Measurements from ENCODE around the gene COL4A2. TPM values are rescaled to one million over a fixed set of nuclear protein-coding genes. Genes with fewer than 3 reads are reported as not detected.
"Not testable (repeated sequence)": the region's sequence is repeated elsewhere in the genome, so short reads cannot be mapped to it uniquely, and the experiment has no call there.

The COL4A2 gene
- total RNA-seq, 1 donor from 2014 or later: 1,736 TPM

DNA sequence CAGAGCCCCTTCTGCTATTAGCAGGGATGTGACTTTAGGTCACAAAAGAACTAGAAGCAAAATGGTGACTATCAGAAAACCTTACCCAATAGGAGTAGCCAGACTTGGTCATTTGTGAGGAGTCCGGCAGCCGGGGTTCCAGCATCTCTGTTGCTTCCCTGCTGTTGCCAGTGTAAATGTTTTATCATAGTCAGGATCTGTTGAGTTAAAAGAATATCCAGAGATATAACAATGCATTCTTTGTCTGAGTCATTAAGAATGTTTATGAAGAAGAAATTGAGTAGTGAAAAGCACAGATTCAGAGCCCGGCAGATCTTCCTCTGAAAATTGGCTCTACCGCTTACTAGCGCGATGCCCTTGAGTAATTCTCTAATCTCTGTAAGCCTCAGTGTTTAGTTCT is 84.2 kb downstream of the COL4A2 start:
- TF ChIP-seq, protein P1, sequence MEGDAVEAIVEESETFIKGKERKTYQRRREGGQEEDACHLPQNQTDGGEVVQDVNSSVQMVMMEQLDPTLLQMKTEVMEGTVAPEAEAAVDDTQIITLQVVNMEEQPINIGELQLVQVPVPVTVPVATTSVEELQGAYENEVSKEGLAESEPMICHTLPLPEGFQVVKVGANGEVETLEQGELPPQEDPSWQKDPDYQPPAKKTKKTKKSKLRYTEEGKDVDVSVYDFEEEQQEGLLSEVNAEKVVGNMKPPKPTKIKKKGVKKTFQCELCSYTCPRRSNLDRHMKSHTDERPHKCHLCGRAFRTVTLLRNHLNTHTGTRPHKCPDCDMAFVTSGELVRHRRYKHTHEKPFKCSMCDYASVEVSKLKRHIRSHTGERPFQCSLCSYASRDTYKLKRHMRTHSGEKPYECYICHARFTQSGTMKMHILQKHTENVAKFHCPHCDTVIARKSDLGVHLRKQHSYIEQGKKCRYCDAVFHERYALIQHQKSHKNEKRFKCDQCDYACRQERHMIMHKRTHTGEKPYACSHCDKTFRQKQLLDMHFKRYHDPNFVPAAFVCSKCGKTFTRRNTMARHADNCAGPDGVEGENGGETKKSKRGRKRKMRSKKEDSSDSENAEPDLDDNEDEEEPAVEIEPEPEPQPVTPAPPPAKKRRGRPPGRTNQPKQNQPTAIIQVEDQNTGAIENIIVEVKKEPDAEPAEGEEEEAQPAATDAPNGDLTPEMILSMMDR (IDR thresholded peaks at IDR 0.05; ENCODE audit: insufficient read depth, low read length, poor library complexity, severe bottlenecking): no peak
- Histone ChIP-seq H3K36me3 (ENCODE audit: control insufficient read depth, insufficient read depth, low read length) (peaks cover 9% of the 10 kb centered on the region), H3K4me3 (ENCODE audit: low read depth, low read length) (no peak overlapping the region), H3K27me3 (ENCODE audit: control insufficient read depth, insufficient read depth, low read length) (no peaks in the 10 kb centered on the region)
- DNase-seq (ENCODE audit: low read depth): no peak

DNA sequence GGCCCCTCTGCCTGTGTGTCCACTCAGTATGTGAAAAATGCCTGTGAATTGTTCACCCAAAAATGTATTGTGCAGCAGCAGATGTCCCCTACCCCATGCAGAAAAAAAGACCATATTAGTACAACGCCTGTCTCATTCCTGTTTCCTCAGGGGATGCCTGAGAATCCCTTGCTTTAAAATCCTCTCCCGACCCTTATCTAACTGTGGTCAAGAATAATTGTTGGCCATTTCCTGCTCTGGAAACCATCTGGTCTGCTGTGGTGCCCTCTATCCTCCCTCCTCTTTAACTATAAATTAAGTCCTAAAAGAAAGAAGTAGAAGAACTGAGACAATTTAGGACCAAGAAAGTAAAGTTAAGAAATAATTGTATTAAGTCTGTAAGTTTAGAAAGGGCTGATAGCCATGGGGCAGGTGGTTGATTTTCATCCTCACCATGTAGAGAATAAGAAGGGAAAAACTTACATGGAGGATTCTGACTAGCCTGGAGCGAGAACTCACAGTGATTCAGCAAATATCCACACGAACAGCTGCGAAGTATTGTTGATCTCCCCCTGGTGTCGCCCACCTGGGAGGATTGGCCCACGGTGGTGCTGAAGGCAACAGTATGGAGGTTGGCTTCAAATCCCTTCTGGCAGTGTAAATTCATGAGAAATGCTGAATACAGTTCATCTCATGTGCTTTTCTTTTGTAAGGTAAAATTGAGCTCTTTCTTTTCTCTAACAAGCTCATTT is 85.6 kb downstream of the COL4A2 start:
- no peak overlapping the region for H3K4me3 ChIP-seq (ENCODE audit: low read depth, low read length)
- TF ChIP-seq, protein P1 (IDR thresholded peaks at IDR 0.05; ENCODE audit: insufficient read depth, low read length, poor library complexity, severe bottlenecking): no peak
- no peaks in the 10 kb centered on the region for H3K27me3 ChIP-seq (ENCODE audit: control insufficient read depth, insufficient read depth, low read length)
- no peak for DNase-seq (ENCODE audit: low read depth)
- peaks cover 9% of the 10 kb centered on the region for H3K36me3 ChIP-seq (ENCODE audit: control insufficient read depth, insufficient read depth, low read length)

DNA sequence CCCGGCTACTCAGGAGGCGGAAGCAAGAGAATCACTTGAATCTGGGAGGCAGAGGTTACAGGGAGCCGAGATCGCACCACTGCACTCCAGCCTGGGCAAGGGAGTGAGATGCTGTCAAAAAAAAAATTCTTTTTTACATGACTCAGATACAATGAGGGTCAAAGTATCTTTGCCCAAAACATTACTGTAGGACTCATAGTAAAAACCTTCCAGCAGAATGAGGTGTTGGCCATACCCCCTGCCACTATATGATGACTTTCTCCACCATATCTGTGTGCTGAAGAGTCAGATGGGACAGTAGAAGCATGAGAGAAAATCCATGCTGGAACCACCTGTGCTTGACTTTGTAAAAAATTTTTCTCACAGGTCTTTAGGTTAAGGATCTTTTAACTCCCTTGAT is 86.7 kb downstream of the COL4A2 start:
- Histone ChIP-seq H3K36me3 (ENCODE audit: control insufficient read depth, insufficient read depth, low read length) (peaks cover 9% of the 10 kb centered on the region), H3K4me3 (ENCODE audit: low read depth, low read length) (no peak overlapping the region), H3K27me3 (ENCODE audit: control insufficient read depth, insufficient read depth, low read length) (no peaks in the 10 kb centered on the region)
- no peak for DNase-seq (ENCODE audit: low read depth)
- TF ChIP-seq, protein P1 (IDR thresholded peaks at IDR 0.05; ENCODE audit: insufficient read depth, low read length, poor library complexity, severe bottlenecking): no peak

DNA sequence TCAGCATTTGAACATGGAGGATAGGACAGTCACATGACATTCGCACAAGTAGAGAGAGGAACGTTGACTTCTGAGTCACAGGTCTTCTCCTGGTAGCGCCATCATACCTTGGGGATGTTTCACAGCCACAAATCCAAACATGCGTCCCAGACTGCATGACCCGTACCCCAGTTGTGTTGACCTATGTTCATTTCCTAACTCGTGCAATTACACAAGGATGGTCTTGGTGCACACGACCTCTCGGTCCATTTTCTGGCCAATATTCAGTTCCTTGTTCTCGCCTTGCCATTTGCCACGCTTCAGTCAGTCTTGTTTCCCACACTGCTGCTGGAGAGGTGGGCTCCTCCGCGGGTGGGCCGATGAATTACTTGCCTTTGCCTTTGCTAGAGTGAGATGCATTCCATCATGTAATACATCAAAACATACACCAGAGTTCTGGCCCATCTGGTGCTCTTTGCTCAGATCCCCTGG is 87.3 kb downstream of the COL4A2 start:
- TF ChIP-seq, protein P1 (IDR thresholded peaks at IDR 0.05; ENCODE audit: insufficient read depth, low read length, poor library complexity, severe bottlenecking): no peak
- peaks cover 5% of the 10 kb centered on the region for H3K36me3 ChIP-seq (ENCODE audit: control insufficient read depth, insufficient read depth, low read length)
- H3K4me3 ChIP-seq (ENCODE audit: low read depth, low read length): no peak overlapping the region
- DNase-seq (ENCODE audit: low read depth): no peak
- H3K27me3 ChIP-seq (ENCODE audit: control insufficient read depth, insufficient read depth, low read length): no peaks in the 10 kb centered on the region

DNA sequence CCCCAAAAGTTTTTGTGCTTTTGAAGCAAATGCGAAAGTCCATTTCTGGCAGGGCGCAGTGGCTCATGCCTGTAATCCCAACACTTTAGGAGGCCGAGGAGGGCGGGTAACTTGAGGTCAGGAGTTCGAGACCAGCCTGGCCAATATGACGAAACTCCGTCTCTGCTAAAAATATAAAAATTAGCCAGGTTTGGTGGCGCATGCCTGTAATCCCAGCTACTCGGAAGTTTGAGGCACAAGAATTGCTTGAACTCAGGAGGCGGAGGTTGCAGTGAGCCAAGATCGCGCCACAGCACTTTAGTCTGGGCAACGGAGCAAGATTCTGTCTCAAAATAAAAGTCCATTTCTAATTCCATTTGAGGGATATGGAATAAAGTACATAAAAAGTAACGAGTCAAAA is 88.5 kb downstream of the COL4A2 start:
- not testable (repeated sequence) for H3K27me3 ChIP-seq (ENCODE audit: control insufficient read depth, insufficient read depth, low read length); H3K36me3 ChIP-seq (ENCODE audit: control insufficient read depth, insufficient read depth, low read length); H3K4me3 ChIP-seq (ENCODE audit: low read depth, low read length); DNase-seq (ENCODE audit: low read depth)

DNA sequence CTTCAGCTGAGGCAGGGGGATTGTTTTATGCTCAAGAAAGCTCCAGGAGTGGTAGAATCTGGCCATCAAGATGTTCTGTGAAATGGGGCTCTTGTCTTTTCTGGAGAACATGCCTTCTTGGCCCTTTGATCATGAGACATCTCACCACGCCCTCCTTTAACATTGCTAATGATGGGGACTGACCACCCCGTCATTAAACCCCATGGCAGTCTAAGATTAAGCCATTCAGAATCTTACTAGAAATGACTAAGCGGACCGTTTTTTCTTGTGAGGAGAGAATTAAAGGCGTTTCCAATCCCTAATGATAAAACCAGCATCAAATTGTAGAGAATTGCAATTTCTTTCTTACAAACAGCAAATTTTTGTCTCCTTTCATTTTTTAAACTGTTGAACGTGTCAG is 89.4 kb downstream of the COL4A2 start:
- H3K4me3 ChIP-seq (ENCODE audit: low read depth, low read length): no peak overlapping the region
- H3K36me3 ChIP-seq (ENCODE audit: control insufficient read depth, insufficient read depth, low read length): peaks cover 4% of the 10 kb centered on the region
- TF ChIP-seq, protein P1 (IDR thresholded peaks at IDR 0.05; ENCODE audit: insufficient read depth, low read length, poor library complexity, severe bottlenecking): no peak
- no peaks in the 10 kb centered on the region for H3K27me3 ChIP-seq (ENCODE audit: control insufficient read depth, insufficient read depth, low read length)
- no peak for DNase-seq (ENCODE audit: low read depth)
